CD4-positive, alpha-beta T cell treated with Interleukin-6 at 100 ng/mL for 8 hours (primary cell): ENCODE results near the gene LSS.

Experiments used
- DNase-seq: peaks from one replicate; pipeline ENCODE4 v3.0.0-alpha.2; 2020; ENCODE audit warnings: mixed read lengths, low spot score

The LSS gene

DNA sequence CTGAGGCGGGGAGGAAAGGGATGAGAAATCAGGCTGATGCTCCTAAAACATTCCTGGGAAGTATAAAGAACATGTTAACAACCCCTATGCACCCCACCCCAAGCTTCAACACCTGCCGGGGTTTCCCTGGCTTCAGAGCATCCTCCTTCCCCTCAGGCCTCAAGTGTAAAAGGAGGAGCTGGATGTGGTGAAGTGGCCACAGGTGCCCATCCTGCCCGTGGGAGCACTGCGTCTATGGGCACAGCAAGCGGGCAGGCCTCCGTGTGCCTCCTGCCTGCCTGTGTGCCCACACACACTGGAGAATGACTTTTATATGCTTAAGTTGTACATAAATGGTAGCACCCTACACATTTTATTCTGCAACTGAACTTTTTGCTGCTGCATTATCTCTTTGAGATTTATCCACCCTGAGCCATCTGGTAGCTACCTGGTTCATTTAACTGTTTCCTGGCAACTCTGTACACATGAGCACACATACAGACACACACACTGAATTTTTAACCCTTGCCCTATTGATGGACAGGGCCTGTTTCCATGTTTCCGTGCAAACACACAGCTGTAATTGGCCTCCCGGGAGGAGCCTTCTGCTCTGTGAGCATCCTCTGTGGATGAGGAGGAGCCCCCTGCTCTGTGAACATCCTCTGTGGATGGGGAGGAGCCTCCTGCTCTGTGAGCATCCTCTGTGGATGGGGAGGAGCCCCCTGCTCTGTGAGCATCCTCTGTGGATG is 59.8 kb downstream of the LSS start:
- no peak for DNase-seq

DNA sequence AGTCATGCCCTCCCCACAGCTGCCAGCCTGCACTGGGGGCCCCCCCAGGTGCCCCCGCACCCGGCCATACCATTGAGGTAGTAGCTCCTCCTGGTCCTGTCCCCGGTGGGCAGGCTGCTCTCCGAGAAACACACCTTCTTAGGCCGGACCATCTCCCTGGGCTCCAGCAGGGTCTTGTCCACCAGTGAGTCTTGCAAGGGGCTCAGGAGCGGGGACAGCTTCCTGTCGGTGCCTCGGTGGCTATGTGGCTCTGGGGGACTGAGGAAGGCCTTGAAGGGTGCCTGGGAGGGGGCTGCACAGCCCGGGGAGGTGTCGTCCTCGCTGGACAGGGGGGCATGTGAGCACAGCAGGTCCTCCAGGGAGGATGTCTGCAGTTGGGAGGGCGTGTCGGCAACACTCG is 60.3 kb downstream of the LSS start:
- no peak for DNase-seq

DNA sequence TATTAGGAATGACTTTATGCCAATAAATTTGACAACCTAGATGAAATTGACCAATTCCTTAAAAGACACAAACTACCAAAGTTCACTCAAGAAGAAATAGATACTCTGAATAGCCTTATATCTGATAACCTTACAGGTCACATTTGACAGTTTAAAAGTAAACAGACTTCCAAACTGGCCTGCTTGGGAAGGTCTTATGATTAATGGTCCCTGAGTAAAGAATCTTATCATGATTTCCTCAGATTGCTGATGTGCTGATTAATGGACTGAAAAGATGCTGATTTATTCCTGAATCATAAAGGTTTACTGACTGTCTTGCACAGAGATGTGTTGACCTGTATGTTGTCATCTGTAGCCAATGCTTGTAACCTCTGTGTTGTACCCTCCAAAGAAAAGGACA is 63.5 kb downstream of the LSS start:
- no peak for DNase-seq

DNA sequence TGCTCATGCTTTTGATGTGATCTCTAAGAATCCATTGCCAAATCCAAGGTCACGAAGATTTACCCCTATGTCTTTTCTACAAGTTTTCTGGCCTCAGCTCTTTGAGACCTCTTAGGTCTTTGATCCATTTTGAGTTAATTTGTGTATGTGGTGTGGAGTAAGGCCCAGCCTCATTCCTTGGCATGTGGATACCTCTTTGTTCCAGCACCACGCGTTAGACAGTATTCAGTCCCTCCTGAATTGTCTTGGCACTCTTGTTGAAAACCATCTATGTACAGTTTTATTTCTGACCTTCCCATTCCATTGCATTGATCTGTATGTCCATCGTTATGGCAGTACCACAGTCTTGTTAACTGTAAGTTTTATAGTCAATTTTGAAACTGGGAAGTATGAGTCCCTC is 65.2 kb downstream of the LSS start:
- no peak for DNase-seq

DNA sequence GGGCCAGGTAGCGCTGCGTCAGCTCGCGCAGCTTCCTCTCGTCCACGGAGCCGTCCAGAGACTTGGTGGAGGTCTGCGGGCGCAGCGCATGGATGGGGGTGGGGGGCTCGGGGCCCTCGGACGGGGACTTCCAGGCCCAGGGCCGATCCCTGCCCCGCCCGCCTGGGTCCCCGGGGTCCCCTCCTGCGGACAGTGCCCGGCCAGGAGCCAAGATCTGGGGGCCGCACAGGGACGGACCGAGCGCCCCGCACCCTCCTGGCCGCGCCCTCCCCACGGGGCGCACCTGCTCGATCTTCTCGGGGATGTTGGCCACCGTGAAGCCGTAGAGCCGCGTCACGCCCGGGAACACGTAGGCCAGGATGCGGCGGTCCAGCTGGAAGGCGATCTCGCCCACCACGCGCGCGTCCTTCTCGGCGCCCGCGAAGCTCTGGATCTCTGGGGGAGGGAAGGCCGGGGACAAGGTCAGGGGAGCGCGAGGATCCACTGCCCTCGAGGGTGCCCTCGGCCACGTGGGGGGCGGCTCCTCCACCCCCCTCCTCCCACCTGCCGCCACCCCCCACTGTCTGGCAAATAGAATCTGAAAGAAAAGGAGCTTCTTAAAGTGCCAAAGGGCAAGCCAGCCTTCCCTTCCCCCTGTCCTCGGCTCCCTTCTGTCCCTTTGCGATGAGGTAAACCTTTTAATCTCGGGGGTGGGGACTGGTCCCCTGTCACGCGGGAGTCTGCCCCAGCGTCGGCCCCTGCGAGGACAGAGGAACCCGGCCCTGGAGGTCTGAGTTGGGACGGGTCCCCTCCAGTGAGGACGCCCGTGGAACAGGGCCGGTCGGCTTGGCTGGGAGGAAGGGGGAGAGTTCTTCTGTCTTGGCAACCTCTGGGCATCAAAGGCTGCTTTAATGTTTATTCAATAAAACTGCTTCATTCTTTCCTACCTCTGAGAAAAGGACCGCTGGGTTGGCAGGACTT is 66.7 kb downstream of the LSS start:
- no peak for DNase-seq

DNA sequence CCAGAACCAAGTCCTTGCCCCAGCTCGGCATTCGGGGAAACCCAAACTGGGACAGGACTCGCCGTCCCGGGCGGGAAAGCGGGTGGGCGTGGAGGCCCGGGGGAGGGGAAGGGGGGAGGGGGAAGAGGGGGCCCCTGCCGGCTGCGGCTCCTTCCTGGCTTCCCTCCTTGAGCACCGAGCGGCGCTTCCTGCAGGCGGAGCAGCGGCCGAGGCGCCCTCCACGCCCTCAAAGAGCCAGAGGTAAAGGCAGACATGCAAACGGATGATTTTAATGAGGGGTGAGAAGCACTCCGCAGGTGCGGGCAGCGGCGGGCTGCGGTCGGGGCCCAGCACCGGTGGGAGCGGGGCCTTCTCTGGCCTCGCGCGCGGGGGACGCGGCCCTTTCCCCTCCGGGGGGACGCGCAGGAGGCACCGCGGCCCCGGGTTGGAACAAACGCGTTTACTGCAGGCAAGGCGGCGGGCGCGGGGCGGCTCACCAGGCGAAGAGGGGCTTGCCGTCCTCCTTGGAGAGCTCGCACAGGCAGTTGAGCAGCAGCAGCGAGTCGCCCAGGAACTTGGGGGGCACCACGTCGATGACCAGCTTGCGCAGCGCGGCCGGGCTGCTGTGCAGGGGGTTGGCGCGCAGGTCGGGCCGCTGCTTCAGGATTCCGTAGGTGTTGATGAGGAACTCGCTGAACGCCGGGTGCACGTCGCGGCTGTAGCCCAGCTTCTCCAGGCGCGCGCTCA is 67.5 kb downstream of the LSS start:
- no peak for DNase-seq

DNA sequence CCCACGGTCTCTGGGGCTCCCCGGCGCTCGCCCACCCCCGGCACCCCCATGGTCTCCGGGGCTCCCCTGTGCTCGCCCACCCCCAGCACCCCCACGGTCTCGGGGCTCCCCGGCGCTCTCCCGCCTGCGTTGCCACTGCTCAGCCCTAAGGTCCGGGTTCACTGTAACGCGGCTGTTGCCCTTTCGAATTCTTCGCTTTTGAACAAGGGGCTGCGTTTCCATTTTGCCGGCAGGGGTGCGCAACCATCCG is 68.0 kb downstream of the LSS start:
- DNase-seq = no peak

DNA sequence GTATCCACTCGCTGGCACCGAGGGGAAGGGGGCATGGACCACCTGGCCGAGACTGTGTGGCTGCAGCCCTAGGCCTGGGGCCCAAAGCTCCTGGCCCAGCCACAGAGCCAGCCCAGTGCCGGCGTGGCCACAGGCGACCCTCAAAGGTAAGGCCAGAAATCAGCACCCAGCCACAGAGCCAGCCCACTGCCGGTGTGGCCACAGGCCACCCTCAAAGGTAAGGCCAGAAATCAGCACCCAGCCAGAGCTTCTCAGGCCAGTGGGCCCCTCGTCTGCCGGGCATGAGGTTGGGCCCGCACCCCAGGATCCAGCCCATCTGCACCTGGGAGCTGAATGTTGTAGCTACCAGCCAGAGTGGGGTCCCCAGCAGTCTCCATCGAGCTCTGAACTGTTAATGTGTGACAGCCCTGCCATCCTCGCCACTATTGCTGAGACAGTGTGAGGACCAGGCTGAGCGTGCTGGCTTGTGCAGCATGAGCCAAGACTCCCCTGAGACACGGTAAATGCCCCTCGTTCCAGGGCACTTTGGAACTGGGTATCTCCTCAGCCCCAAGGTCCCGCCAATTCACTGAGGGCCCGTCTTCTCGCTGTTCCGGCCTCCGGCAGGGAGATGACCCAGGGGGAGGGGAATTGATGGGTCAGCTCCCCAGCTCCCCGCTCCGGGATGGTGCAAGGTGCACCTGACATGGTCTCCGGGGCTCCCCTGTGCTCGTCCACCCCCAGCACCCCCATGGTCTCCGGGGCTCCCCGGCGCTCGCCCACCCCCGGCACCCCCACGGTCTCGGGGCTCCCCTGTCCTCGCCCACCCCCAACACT is 68.5 kb downstream of the LSS start:
- no peak for DNase-seq

DNA sequence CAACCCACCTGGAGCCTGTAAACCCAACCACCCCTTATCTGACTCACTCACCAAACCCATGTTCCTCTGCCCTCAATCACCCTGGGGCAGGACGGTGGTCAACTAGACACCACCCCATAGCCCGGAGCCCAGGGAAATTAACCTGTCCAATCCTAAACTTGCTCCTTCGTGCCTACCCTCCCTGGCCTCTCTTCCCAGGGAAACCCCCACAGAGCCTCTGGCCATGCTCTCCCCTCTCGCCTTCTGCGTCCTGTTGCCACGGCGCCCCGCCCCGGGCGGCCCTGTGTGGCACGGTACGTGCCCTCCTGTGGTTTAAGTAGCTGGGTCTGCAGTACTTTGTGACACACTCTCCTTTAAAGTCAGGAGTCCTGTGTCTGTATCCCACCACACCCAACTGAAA is 69.2 kb downstream of the LSS start:
- no peak for DNase-seq

DNA sequence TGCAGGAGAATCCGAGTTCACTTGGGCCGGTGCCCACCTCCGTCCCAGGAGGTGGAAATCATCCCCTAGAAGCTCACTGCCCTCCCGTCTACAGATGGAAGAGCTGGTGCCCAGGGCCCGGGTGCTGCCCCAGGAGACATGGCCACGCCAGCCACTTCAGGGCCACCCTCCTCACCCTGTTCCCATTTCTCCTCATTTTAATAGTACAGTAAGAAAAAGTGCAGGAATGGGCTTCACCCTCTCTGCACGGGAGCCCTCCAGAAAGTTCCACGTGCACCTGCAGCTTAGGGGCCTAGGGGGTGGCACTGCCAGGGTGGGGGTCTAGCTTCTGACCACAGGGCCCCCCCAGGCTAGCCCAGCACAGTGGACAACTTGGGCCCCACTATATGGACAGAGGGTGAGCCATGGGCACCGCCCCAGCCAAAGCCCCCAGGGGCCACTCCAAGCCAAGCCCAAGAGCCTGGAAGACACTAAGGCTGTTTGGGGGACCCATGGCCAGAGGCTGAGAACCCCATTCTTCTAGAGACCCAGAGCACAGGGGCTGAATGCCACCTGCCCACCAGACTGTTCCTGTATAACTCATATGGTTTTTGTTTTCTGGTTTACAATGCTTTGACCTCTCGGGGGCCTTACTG is 69.8 kb downstream of the LSS start:
- no peak for DNase-seq

DNA sequence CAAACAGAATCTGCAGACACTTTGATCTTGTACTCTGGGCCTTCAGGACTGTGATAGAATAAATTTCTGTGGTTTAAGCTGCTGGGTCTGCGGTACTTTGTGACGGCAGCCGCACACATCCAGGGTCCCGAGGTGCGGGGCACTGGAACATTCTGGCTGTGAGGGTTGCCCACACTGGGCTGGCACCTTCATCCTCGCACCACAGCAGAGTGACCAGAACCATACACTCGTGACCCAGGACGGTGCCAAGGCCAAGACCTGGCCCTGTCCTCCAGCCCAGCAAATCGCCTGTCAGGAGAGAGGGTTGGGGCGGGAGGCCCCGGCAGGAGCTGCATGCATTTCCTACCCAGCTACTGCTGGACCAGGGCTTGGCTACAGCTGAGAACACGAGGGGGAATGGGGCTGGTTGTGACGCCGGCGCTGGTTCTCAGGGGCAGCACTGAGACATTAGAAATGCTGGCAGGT is 70.6 kb downstream of the LSS start:
- no peak for DNase-seq

DNA sequence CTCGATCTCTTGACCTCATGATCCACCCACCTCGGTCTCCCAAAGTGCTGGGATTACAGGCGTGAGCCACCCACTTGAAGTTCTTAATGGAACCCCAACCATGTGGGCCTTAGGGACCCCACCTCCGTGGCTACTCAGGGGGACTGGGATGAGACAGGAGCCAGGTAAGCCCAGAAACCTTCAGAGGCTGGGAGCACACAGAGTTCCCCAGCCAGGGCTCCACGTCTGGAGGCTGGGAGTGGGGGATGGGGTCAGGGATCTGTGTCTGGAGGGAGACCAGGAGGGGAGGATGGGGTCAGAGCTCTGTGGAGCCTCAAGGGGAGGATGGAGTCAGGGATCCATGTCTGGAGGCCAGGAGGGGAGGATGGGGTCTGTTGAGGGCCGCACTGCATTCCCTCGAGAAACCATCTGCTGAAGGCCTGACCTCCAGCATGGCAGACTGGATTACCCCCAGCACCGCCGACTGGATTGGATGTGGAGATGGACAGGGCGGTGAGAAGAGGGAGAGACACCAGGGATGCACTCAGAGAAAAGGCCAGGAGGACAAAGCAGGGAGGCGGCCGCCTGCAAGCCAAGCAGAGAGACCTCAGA is 71.1 kb downstream of the LSS start:
- no peak for DNase-seq

DNA sequence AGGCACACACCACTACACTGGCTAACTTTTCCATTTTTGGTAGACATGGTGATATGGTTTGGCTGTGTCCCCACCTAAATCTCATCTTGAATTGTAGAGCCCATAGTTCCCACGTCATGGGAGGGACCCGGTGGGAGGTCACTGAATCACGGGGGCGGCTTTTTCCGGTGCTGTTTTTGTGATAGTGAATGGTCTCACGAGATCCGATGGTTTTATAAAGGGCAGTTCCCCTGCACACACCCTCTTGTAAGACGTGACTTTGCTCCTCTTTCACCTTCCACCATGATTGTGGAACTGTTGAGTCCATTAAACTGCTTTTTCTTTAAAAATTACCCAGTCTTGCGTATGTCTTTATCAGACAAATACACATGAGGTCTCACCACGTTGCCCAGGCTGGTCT is 71.9 kb downstream of the LSS start:
- no peak for DNase-seq

DNA sequence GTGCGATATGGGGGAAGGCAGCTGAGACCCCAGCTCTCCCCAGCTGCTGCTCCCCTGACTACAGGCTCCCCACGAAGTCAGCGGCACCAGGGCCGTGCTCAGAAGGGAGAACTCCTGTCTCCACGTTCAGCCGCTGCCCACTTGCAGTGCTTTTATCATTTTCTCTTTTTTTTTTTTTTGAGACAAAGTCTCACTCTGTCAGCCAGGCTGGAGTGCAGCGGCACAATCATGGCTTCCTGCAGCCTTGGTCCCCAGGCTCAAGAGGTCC is 72.3 kb downstream of the LSS start:
- DNase-seq = no peak

DNA sequence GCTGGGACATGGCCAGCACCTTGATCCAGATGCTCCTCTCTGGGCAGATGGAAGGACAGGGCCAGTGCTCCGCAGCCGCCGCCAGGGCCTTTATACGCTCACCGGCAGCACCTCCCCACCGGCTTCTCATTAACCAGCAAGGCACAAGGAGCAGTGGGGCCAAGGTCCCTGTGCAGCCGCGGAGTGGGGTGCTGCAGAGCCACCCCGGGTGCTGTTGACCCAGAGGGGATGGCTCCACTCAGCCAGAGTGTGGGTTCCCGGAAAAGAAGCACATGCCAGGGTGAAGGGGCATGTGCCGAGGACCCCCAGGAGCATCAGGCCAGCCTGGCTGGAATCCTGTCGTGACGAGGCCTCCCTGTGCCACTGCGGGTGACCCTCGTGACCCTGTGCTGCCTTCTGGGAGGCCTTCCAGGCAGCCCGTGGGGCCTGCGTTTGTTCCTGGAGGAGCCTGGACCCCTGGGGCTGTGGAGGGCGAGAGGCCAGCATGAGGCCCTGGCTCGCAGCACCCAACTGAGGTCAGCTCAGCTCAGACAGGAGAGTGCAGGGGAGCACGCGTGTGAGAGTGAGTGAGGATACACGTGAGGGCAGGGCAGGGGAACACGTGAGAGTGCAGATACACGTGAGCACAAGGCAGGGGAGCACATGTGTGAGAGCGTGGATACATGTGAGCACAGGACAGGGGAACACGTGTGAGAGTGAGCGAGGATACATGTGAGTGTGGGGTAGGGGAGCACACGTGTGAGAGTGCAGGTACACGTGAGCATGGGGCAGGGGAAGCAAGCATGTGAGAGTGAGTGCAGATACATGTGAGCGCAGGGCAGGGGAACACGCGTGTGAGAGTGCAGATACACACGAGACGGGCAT is 72.8 kb downstream of the LSS start, which contains the start of gene FTCD:
Gene FTCD (minus strand): TSS at position 66 of the 864 bp plus-strand sequence. CDS start 56 bp downstream, at position 10.
- DNase-seq = no peak

DNA sequence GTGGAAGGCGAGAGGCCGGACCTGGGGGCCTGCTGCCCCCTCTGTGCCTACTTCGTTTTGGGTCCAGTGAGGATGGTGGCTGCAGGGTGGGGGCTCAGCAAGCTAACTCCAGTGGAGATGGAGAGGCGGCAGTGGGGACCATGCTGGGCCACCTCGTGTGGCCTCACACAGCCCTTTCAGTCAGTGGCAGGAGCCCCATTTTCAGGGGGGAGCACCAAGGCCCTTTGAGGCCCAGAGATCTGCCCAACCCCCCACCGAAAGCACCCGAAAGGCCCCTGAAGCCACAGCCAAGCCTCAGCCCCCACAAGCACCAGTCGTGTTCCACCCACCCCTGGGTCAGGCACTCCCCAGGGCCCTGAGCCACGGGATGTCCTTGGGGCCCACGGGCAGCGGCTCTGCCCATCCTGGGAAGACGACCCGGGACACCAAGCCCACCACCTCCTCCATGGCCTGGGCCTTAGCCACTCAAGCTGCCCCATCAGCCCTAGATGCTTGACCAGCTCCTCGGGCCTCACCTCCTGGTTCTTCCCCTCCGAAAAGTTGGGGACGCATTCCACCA is 73.5 kb downstream of the LSS start:
- no peak for DNase-seq

DNA sequence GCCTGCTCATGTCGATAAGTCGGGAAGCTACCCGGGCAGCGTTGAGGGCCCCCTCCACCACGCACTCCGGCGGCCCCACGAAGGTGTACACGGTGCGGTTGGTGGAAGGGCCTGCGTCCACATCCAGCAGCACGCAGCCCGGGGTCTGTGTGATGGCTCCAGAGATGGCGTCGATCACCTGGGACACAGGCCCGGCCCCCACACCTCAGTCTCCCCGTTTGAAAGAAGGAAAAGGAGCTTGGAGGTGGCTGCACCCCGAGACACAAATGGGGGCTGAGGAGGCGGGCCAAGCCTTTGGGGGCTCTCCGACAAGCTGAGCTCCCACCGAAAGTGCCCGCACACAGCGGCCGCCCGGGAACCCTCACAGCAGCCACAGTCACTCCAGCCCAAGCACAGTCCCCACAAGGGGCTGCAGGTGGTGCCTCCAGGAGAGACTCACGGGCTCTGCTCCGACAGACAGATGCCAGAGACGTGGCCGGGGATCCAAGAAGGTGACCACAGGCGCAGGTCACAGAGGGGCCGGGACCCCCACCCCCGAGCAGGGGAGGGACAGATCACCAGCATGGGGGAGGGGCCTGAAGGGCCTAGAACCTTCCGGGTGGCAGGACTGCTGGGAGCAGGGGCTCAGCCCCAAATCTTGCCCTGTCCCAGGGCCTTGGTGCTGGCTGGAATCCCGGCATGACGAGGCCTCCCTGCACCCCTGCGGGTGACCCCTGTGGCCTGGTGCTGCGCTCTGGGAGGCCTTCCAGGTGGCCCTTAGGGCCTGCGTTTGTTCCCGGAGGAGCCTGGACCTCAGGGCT is 74.2 kb downstream of the LSS start:
- no peak for DNase-seq

DNA sequence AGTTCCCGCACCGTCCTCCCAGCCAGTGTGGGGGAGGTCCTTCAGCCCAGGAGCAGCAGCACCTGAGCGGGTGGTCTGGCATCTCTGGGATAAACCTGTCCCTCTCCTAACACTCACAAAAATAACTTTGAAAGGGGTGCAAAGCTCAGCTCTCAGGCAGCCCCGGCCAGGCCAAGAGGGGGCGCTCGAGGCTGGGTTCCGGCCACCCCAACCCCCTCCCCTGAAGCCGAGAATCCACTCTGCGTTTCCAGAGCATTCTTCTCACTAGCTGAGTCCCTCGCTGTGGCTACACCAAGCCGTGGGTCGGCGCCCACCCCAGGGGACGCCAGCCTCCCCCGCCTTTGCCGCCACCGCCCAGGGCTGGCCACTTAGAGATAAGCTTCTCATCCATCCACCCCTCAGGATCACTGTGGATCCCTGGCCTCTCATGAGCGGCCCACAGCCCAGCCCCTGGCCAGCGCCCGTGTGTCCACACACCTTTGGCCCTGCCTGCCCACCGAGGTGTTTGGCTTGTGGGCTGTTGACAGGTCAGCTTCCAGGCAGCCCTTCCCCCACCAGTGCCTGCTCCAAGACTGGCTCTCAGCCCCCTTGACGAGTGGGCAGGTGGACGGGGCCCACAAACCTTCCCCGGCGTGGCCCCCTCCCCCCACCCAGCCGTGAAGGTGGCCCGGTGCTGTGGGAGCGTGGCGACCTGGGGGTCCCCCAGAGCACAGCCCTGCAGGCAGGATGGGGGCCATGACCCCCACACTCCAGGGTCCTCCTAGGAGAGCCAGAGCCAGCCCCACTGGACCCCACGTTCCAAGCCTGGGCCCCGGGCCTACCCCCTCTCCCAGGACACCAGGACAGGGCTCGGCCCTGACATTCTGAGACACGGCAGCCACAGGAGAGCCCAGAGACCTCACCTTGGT is 75.1 kb downstream of the LSS start:
- peak; percentile 17 for DNase-seq
